Measurements from ENCODE around the gene PTPRA. TPM values are rescaled to one million over a fixed set of nuclear protein-coding genes. Genes with fewer than 3 reads are reported as not detected.

PTPRA gene
- total and polyA plus RNA-seq, 2 of the 4 experiments (the other 2 are of a cell fraction), result 35.0 to 50.0 TPM

- H2BK20ac ChIP-seq (ENCODE audit: low read depth, low read length), result no peak overlapping the region
- no peak overlapping the region for H2AK9ac ChIP-seq (replicated peaks; ENCODE audit: low read depth, low read length, poor library complexity)
- H3K9me1 ChIP-seq (ENCODE audit: insufficient read depth, low read length), result peaks cover 8% of the 10 kb centered on the region; the same call in 1 of the 2 replicates
- intact Hi-C loops (cut with micrococcal nuclease), result no loop called here
- H3K9ac ChIP-seq (ENCODE audit: low read depth, low read length), result no peak overlapping the region
- H4K5ac ChIP-seq (ENCODE audit: low read depth, low read length), result no peak overlapping the region
- H3K23ac ChIP-seq (ENCODE audit: low read depth, low read length), result no peak overlapping the region
- dilution Hi-C loops (cut with HindIII; ENCODE audit: low sequenced_read_pairs, unreplicated experiment), result no loop called here
- DNase-seq (no peak), ATAC-seq (ENCODE audit: low read depth) (no peak)
- H2BK15ac ChIP-seq (ENCODE audit: low read depth, low read length), result no peak overlapping the region
- H3K4me1 ChIP-seq (ENCODE audit: control insufficient read depth, insufficient read depth, low read length), result peaks cover 2% of the 10 kb centered on the region
- TF ChIP-seq MXI1 (IDR thresholded peaks at IDR 0.05; ENCODE audit: borderline replicate concordance, low read depth, low read length), result no peak
- no peak for TF ChIP-seq USF2 (IDR thresholded peaks at IDR 0.05; ENCODE audit: low read depth, low read length)
- TF ChIP-seq NFE2L2 (IDR thresholded peaks at IDR 0.05; ENCODE audit: low read depth, low read length), result no peak
- TF ChIP-seq MAZ (IDR thresholded peaks at IDR 0.05; ENCODE audit: borderline replicate concordance, low read depth, low read length), result no peak
- TF ChIP-seq CEBPB (IDR thresholded peaks at IDR 0.05; ENCODE audit: low read depth, low read length), result no peak
- TF ChIP-seq RFX5 (IDR thresholded peaks at IDR 0.05; ENCODE audit: low read depth, low read length), result no peak
- no peak overlapping the region for H2AK5ac ChIP-seq (ENCODE audit: low read depth, low read length)
- no peak overlapping the region for H2BK5ac ChIP-seq (ENCODE audit: low read depth, low read length, poor library complexity, severe bottlenecking)
- no peak overlapping the region for H3K27ac ChIP-seq (ENCODE audit: insufficient read depth, low read length)
- no peak overlapping the region for H3K4me2 ChIP-seq (ENCODE audit: low read depth, low read length)
- no CpG with 5 or more reads among the region's 1 CpG for WGBS, 2 experiments (ENCODE audit: extremely low coverage in 2 of 2, insufficient read length in 1 of 2)
- H3K9me3 ChIP-seq (ENCODE audit: control insufficient read depth, insufficient read depth, low read length), result no peaks in the 10 kb centered on the region
- H3K79me1 ChIP-seq (ENCODE audit: low read depth in 1 of 2, low read length in 2 of 2), result peaks cover 16 to 33% of the 10 kb centered on the region in 2 experiments
- in situ Hi-C loops (cut with MboI; ENCODE audit: low sequenced_read_pairs), result no loop called here
- BruUV-seq (replicated peaks), result no TSS peak
- no peak overlapping the region for H3K14ac ChIP-seq (replicated peaks; ENCODE audit: low read depth, low read length)
- no peak overlapping the region for H3K18ac ChIP-seq (ENCODE audit: low read depth, low read length)
- H2AFZ ChIP-seq (replicated peaks; ENCODE audit: low read length, poor library complexity), result no peak overlapping the region
- H3K56ac ChIP-seq (ENCODE audit: extremely low read depth, insufficient read depth, low read length), result no peak overlapping the region
- H3K4ac ChIP-seq (ENCODE audit: low read depth, low read length), result no peak overlapping the region
- H3K4me3 ChIP-seq (ENCODE audit: insufficient read depth, low read depth, low read length), result no peak overlapping the region
- ChIA-PET CTCF (no interaction called here), POLR2A (ENCODE audit: unreplicated experiment) (no interaction called here)
- no peaks in the 10 kb centered on the region for H3K27me3 ChIP-seq (ENCODE audit: control insufficient read depth, insufficient read depth, low read length)
- H4K20me1 ChIP-seq (ENCODE audit: insufficient read depth, low read length), result peaks cover 5% of the 10 kb centered on the region; the same call in 1 of the 2 replicates
- no peak overlapping the region for H4K8ac ChIP-seq (ENCODE audit: low read depth in 2 of 2, low read length in 2 of 2)
- H2BK120ac ChIP-seq (ENCODE audit: low read depth, low read length), result no peak overlapping the region
- no peak overlapping the region for H4K91ac ChIP-seq (ENCODE audit: insufficient read depth, low read depth, low read length)
- H3K36me3 ChIP-seq (ENCODE audit: control insufficient read depth, insufficient read depth, low read length), result peaks cover 5% of the 10 kb centered on the region
Measured at GRCh38 chr20:2948968-2949367, 75.7 kb downstream of the PTPRA start.

Measured in IMR-90 (cell line).